Vagina (tissue), 2 donors: ENCODE measurements around the gene CHRNG. TPM values are rescaled to one million over a fixed set of nuclear protein-coding genes. Genes with fewer than 3 reads are reported as not detected.
"Not testable (repeated sequence)": the region's sequence is repeated elsewhere in the genome, so short reads cannot be mapped to it uniquely, and the experiment has no call there.

Experiments
- DNase-seq, 2 donors: peaks; one replicate each; pipeline ENCODE4 v3.0.0-alpha.2; 2017; ENCODE audit errors: extremely low spot score in 2 of 2
- H3K27ac ChIP-seq: fragments of 200-600 bp; sonication (generic); one replicate; pipeline ENCODE4 v1.5.1; 2019
- H3K27me3 ChIP-seq: fragments of 200-600 bp; sonication (generic); one replicate; pipeline ENCODE4 v1.5.1; 2019
- H3K36me3 ChIP-seq, 2 donors: fragments of 200-600 bp; sonication (generic); one replicate each; pipeline ENCODE4 v1.5.1; 2017 to 2019
- H3K4me1 ChIP-seq: fragments of 200-600 bp; sonication (generic); one replicate; pipeline ENCODE4 v1.5.1; 2019
- H3K4me3 ChIP-seq, 2 donors: fragments of 200-600 bp; sonication (generic); 1 replicate in 1 of 2; 2 replicates in 1 of 2; pipeline ENCODE4 v1.5.1; 2016 to 2019
- H3K9me3 ChIP-seq: fragments of 200-600 bp; sonication (generic); one replicate; pipeline ENCODE4 v1.5.1; 2019
- CTCF ChIP-seq, 3 experiments: fragments of 450-650 bp in 2 of 3; fragments of 200-600 bp in 1 of 3; sonication (generic) in 1 of 3; IDR thresholded peaks; one replicate each; pipeline ENCODE4 v1.5.1; 2017 to 2019; ENCODE audit warnings: antibody characterized with exemption in 3 of 3, mild to moderate bottlenecking in 2 of 3, moderate library complexity in 2 of 3
- POLR2A ChIP-seq, 2 donors: fragments of 450-650 bp; IDR thresholded peaks; one replicate each; pipeline ENCODE4 v1.6.1; 2017; ENCODE audit warnings: antibody characterized with exemption in 2 of 2, mild to moderate bottlenecking in 2 of 2, moderate library complexity in 2 of 2
- POLR2AphosphoS5 ChIP-seq, 2 donors: sonication (generic); formaldehyde crosslinking; IDR thresholded peaks; one replicate each; pipeline ENCODE4 v1.9.0; 2017; ENCODE audit warnings: antibody characterized with exemption in 2 of 2, mild to moderate bottlenecking in 2 of 2, low read depth in 1 of 2; ENCODE audit not compliant: insufficient read depth in 1 of 2
- intact Hi-C: fragments of 100-400 bp; cut with DNase I; formaldehyde crosslinking; loops from one replicate; pipeline ENCODE4 v1.15.1; 2023
- total RNA-seq: library from RNA; depleted of rRNA; stranded (reverse); fragments of >200 nt; gene quantifications from one replicate; pipeline ENCODE4 v1.2.3, GENCODE V29; 2016

CHRNG gene
- total RNA-seq, 1 donor from 2014 or later: not detected

GRCh38 chr2:232567721-232568120, 28.2 kb downstream of the CHRNG start:
- Histone ChIP-seq H3K9me3 (no peaks in the 10 kb centered on the region), H3K27me3 (no peaks in the 10 kb centered on the region), H3K27ac (no peak overlapping the region), H3K4me1 (no peaks in the 10 kb centered on the region), H3K4me3 (no peak overlapping the region), H3K36me3 (peaks cover 0 to 76% of the 10 kb centered on the region in 2 donors)
- DNase-seq: no peak
- intact Hi-C loops: no loop called here
- TF ChIP-seq POLR2A (IDR thresholded peaks at IDR 0.05): no peak

DNA sequence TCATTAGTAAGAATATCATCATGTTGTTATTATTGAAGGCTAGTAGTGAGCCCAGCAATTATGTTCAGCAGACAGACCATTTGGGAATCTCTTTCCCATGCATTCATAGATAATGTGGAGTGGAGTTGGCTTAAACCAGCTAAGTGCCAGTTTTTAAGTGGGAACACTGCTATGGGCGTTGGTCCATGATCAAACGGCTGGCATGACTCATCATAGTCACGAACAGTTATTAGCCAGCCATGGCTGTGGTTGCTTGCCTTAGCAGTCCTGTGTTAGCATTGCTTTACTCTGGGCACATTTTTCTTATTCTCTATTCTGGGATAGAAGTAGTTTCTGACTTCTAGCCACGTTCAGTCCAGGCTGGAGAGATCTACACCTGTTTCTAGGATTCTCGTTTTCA, 28.7 kb downstream of the CHRNG start:
- H3K36me3 ChIP-seq: peaks cover 0 to 76% of the 10 kb centered on the region in 2 donors
- no peak for DNase-seq
- intact Hi-C loops: no loop called here
- no peak overlapping the region for H3K27ac ChIP-seq
- no peaks in the 10 kb centered on the region for H3K4me1 ChIP-seq
- H3K4me3 ChIP-seq: no peak overlapping the region
- no peaks in the 10 kb centered on the region for H3K27me3 ChIP-seq
- TF ChIP-seq CTCF (IDR thresholded peaks at IDR 0.05) (no peak), POLR2AphosphoS5 (IDR thresholded peaks at IDR 0.05; ENCODE audit: insufficient read depth in 1 of 2, low read depth in 1 of 2) (no peak), POLR2A (IDR thresholded peaks at IDR 0.05) (no peak)
- no peaks in the 10 kb centered on the region for H3K9me3 ChIP-seq

DNA sequence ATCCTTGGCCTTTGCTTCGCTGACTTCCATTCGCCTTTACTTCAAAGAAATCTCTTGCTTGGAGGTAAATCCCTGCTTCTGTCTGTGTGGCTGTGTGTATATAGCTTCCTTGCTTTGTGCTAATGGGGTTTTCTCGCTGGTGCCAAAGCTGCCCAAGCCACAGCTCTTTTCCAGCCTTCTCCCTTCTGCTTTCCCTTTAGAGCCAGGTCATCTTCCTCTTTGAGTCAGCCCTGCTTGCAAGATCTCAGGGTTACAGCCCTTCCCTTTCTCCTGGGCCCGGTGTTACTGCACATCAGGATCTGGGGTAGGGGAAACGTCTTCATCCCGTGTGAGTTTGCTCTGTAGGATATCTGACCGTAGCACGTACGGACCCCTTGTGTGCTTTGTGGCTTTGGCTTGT, 30.0 kb downstream of the CHRNG start:
- H3K27me3 ChIP-seq: no peaks in the 10 kb centered on the region
- no peak for DNase-seq
- no peaks in the 10 kb centered on the region for H3K4me1 ChIP-seq
- intact Hi-C loops: loop anchor here (1.0 kb wide), 1 partner anchor 31 kb away; no protein-coding TSS in a partner anchor
- H3K27ac ChIP-seq: no peak overlapping the region
- H3K4me3 ChIP-seq: no peak overlapping the region
- TF ChIP-seq POLR2A (IDR thresholded peaks at IDR 0.05): no peak
- no peak for TF ChIP-seq CTCF (IDR thresholded peaks at IDR 0.05)
- TF ChIP-seq POLR2AphosphoS5 (IDR thresholded peaks at IDR 0.05; ENCODE audit: insufficient read depth in 1 of 2, low read depth in 1 of 2): no peak
- H3K9me3 ChIP-seq: no peaks in the 10 kb centered on the region
- H3K36me3 ChIP-seq: peaks cover 0 to 63% of the 10 kb centered on the region in 2 donors

GRCh38 chr2:232570481-232570880, 31.0 kb downstream of the CHRNG start:
- H3K4me1 ChIP-seq, H3K27ac ChIP-seq, DNase-seq, H3K27me3 ChIP-seq, H3K4me3 ChIP-seq, H3K9me3 ChIP-seq, intact Hi-C loops: not testable (repeated sequence)
- peaks cover 0 to 60% of the 10 kb centered on the region in 2 donors for H3K36me3 ChIP-seq

- TF ChIP-seq CTCF (IDR thresholded peaks at IDR 0.05) (no peak), POLR2A (IDR thresholded peaks at IDR 0.05) (no peak), POLR2AphosphoS5 (IDR thresholded peaks at IDR 0.05; ENCODE audit: insufficient read depth in 1 of 2, low read depth in 1 of 2) (no peak)
- Histone ChIP-seq H3K27ac (no peak overlapping the region), H3K9me3 (no peaks in the 10 kb centered on the region), H3K4me1 (no peaks in the 10 kb centered on the region), H3K27me3 (no peaks in the 10 kb centered on the region), H3K36me3 (peaks cover 0 to 54% of the 10 kb centered on the region in 2 donors), H3K4me3 (no peak overlapping the region)
- intact Hi-C loops: no loop called here
- no peak for DNase-seq
Measured at GRCh38 chr2:232571026-232571474, 31.6 kb downstream of the CHRNG start.

DNA sequence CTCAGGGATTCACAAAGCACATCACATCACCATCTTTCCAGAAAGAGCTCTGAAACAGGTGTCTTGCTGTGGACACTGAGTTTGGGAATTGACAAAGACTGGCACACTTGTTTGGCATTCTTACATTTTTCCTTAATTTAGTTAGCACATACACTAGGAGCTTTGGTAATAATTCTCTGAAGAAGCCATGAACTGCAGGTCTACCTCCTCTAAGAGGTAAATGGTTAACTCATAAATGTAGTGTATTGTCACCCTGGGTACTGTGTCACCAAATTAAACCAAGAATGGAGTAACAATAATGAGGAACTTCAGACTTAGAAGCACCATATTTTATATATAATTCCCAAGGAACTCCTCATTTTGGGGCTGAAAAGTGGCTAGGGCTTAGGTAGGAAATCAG, 33.5 kb downstream of the CHRNG start:
- Histone ChIP-seq H3K36me3 (peaks cover 0 to 34% of the 10 kb centered on the region in 2 donors), H3K9me3 (no peaks in the 10 kb centered on the region), H3K27me3 (no peaks in the 10 kb centered on the region), H3K4me3 (no peak overlapping the region), H3K4me1 (no peaks in the 10 kb centered on the region), H3K27ac (no peak overlapping the region)
- TF ChIP-seq POLR2AphosphoS5 (IDR thresholded peaks at IDR 0.05; ENCODE audit: insufficient read depth in 1 of 2, low read depth in 1 of 2) (no peak), CTCF (IDR thresholded peaks at IDR 0.05) (no peak), POLR2A (IDR thresholded peaks at IDR 0.05) (no peak)
- intact Hi-C loops: no loop called here
- no peak for DNase-seq
